Sciatic nerve (tissue), 2 donors: Measurements from ENCODE around the gene ACACB. TPM values are rescaled to one million over a fixed set of nuclear protein-coding genes. Genes with fewer than 3 reads are reported as not detected.

Source experiments
- ATAC-seq: fragments of 200-7000 bp; cut with Tn5 transposase; one replicate; pipeline ENCODE4 v1.9.1; 2020; ENCODE audit warnings: mild to moderate bottlenecking, moderate library complexity
- DNase-seq: peaks from one replicate; pipeline ENCODE4 v3.0.0-alpha.2; 2020; ENCODE audit warnings: low spot score
- intact Hi-C: fragments of 100-400 bp; cut with DNase I; formaldehyde crosslinking; loops from one replicate; pipeline ENCODE4 v1.14.2; 2022
- total RNA-seq: library from RNA; stranded (reverse); fragmentation: NEBNext Ultra II Directional; extraction: Animal tissue kit (Norgen Biotek cat#: 25700); gene quantifications from one replicate; pipeline ENCODE4 v1.2.1, GENCODE V29; 2021
- donor health status: DM: no; HTN: no; CAD: no.
- donor health status: DM: no; HTN: no; CAD: no.

ACACB gene
- total RNA-seq, 1 donor from 2014 or later: 112 TPM

DNA sequence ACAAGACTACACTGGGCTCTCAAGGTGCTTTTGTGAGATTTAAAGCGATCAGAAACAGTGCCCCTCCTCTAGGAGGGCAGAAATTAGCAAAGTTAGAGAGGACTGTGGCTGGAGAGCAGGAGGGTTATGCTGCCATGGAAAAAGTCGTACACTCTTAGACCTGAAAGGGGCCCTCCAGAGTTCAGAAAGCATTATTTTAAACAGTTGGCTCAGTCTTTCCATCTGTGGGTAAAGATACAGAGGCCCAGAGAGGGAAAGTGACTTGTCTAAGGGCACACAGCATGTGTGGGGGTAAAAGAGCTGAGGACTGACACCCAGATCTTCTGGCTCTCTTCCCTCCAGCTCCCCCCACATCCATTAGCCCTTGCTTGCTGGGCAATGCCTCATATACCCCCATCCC, 145.6 kb downstream of the ACACB start:
- intact Hi-C loops: no loop called here
- no peak for ATAC-seq
- DNase-seq: no peak

GRCh38 chr12:109263439-109263838, 147.1 kb downstream of the ACACB start:
- DNase-seq (no peak), ATAC-seq (no peak)
- intact Hi-C loops: no loop called here

DNA sequence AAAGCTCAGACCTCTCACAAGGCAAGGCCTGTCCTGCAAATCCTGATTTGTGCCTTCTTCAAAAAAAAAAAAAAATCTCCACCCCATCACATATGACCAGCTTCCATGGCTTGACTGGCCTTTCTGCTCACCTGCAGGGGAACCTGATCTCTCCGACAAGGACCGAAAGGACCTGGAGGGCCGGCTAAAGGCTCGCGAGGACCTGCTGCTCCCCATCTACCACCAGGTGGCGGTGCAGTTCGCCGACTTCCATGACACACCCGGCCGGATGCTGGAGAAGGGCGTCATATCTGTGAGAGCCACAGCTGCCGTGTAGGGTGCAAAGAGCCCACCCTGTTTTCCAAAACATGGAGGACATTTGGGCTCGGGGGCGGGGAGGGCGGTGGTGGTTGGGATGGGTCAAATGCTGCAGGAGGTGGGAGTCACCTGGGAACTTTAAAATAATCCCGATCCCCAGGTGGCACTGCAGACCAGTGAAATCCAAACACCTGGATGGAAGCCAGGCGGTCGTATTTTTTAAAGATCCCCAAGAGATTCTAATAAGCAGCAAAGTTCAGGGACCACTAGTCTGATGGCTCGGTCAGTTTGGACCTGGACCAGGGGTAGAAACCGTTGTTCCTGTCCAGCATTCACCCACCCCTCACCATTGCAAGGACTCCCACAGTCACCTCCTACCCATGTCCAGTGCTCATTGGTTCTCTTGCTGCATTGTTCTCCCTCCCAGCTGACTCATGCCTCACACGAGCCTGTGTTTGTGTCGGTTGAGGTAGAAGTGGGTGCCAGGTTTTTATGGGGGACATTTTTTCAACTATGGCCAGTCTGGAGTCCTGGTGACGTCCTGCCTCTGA, 147.9 kb downstream of the ACACB start:
- intact Hi-C loops: no loop called here

DNA sequence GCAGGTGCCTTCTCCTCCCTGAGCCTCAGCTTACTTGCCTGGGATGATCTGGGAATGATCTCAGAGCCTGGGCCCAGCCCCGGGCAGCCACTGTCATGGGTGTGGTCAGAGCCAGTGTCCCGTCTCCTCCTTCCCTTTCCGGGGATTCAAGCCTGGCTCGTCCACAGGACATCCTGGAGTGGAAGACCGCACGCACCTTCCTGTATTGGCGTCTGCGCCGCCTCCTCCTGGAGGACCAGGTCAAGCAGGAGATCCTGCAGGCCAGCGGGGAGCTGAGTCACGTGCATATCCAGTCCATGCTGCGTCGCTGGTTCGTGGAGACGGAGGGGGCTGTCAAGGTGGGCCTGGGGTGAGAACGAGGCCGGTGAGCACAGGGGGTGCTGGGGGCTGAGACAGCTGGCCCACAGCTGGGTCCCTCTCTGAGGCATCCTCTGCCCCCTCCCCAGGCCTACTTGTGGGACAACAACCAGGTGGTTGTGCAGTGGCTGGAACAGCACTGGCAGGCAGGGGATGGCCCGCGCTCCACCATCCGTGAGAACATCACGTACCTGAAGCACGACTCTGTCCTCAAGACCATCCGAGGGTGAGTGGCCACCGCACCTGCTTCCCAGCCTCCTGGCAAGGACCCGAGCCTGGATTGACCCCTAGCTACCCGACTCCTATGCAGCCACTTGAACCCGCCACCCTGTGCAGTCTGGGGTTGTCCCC, 148.7 kb downstream of the ACACB start:
- no peak for DNase-seq
- peak; percentile 22 for ATAC-seq
- intact Hi-C loops: loop anchor here (5.0 kb wide), 1 partner anchor 122 kb away; no protein-coding TSS in a partner anchor

More for the DNA sequence above, 147.9 kb downstream of the ACACB start:
- ATAC-seq (peak; percentile 80), DNase-seq (peak; percentile 81)

DNA sequence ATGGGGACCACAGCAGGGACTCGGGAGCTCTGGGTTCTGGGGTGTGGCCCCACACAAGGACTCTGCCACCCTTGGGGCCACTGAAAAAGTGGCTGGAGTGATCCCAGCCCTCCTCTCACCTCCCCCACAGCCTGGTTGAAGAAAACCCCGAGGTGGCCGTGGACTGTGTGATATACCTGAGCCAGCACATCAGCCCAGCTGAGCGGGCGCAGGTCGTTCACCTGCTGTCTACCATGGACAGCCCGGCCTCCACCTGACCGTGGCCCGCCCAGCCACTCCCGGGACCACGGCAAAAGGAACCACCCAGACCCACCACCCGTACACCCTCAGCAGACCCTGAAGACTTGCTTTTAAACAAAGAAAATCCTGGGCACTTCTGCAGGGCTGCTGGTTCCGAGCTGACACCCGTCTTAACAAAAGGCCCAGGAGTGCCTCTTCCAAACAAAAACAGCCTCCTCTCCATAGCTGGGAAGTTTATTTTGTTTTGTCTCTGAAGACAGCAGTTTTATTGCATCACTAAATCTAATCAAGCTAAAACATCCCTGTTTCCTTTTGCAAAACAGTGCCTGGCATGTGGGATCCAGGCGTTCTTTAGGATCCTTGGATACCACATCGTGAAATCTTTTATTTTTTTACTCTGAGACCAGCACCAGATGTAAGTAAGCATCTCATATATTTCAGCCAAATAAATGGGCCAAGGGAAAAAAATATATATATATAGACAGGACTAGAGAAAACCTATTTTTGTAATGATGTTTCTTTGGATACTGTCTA, 149.9 kb downstream of the ACACB start:
- intact Hi-C loops: loop anchor here (5.0 kb wide), 1 partner anchor 121 kb away; no protein-coding TSS in a partner anchor
- ATAC-seq (no peak), DNase-seq (no peak)

- ATAC-seq (no peak), DNase-seq (no peak)
- intact Hi-C loops: loop anchor here (5.0 kb wide), 1 partner anchor 120 kb away; no protein-coding TSS in a partner anchor
These were observed 151.0 kb downstream of the ACACB start for GRCh38 chr12:109267361-109267760.

GRCh38 chr12:109268896-109269295, 152.5 kb downstream of the ACACB start:
- intact Hi-C loops: loop anchor here (5.0 kb wide), 1 partner anchor 118 kb away; no protein-coding TSS in a partner anchor
- ATAC-seq (no peak), DNase-seq (no peak)

- DNase-seq (no peak), ATAC-seq (no peak)
- intact Hi-C loops: loop anchor here (5.0 kb wide), 1 partner anchor 118 kb away; no protein-coding TSS in a partner anchor
These were observed 153.0 kb downstream of the ACACB start for GRCh38 chr12:109269428-109269827.

GRCh38 chr12:109270494-109270893, 154.1 kb downstream of the ACACB start:
- ATAC-seq (no peak), DNase-seq (no peak)
- intact Hi-C loops: no loop called here

GRCh38 chr12:109271418-109271817, 155.0 kb downstream of the ACACB start:
- DNase-seq: no peak
- no peak for ATAC-seq
- intact Hi-C loops: no loop called here

GRCh38 chr12:109273354-109273753, 157.0 kb downstream of the ACACB start:
- no peak for DNase-seq
- ATAC-seq: no peak

GRCh38 chr12:109274381-109274780, 158.0 kb downstream of the ACACB start:
- intact Hi-C loops: no loop called here
- ATAC-seq: no peak
- no peak for DNase-seq

More at GRCh38 chr12:109273354-109273753, 157.0 kb downstream of the ACACB start:
- intact Hi-C loops: no loop called here

- ATAC-seq: no peak
These were observed 158.8 kb downstream of the ACACB start for GRCh38 chr12:109275173-109275572.

GRCh38 chr12:109276160-109276559, 159.8 kb downstream of the ACACB start:
- DNase-seq (no peak), ATAC-seq (no peak)
- intact Hi-C loops: no loop called here

More at GRCh38 chr12:109275173-109275572, 158.8 kb downstream of the ACACB start:
- DNase-seq: no peak
- intact Hi-C loops: no loop called here

DNA sequence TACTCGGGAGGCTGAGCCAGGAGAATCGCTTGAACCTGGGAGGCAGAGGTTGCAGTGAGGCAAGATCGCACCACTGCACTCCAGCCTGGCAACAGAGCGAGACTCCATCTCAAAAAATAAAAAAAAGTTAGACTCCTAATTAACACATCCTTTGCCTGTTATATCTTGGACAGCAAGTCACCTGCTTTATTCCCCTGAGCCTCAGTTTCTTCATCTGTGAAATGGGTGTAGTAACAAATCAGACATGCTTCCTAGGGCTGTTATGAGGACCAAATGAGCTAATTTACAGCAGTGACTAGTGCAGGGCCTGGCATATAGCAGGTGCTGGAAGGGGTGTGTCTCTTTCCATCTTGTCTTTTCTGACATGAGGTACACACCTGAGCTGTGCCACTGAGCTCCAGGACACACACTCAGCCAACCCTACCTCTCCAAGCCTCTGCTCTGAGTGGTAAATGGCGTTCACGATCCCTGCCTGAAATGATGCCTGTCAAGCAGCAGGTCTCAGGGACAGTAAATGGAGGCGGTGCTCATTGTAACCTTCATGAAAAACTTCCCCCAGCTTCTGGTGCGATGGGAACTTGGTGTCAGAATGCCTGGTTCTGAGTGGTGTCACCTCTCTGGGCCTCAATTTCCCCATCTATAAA, 161.0 kb downstream of the ACACB start:
- no peak for DNase-seq
- ATAC-seq: no peak

DNA sequence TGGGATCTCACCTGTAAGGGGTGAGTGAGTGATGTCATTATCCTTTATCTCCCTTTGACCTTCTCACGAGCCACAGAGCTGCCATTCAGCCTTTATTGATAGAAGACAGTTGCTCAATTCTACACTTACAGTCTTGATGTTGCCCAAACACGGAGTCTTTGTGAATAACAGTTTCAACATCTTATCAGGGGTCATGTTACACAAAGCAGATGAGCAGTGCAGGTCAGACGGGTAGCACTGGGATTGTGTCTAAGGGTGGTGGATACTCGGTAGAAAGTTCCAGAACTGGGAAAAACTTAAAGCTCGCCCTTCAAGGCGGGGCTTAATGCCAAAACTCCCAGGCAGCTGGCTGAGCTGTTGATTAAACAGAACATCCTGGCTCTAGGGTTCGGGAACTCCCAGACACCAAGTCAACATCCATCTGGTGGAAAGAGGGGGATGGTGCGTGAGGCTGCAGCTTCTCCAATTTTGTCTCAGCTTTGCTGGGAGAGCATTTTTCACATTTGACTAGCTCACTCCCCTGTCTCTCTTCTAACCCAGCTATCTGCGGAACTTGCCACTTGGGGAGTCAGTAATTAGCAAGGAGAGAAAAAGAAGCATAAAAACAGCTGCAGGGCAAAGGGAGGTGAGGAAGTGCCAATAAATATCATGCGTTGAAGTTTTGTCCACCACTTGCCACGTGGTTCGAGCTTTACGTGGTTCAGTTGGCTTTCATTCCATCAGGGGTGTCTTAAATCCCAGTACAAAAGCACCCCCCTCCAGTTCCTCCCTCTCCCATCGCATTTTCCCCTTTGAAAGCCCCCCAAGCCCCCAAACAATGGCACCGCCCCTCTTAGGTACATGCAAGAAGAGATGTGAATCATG, 161.7 kb downstream of the ACACB start:
- ATAC-seq: peak; percentile 89
- intact Hi-C loops: no loop called here
- DNase-seq: no peak

More for the DNA sequence above, 161.0 kb downstream of the ACACB start:
- intact Hi-C loops: no loop called here

DNA sequence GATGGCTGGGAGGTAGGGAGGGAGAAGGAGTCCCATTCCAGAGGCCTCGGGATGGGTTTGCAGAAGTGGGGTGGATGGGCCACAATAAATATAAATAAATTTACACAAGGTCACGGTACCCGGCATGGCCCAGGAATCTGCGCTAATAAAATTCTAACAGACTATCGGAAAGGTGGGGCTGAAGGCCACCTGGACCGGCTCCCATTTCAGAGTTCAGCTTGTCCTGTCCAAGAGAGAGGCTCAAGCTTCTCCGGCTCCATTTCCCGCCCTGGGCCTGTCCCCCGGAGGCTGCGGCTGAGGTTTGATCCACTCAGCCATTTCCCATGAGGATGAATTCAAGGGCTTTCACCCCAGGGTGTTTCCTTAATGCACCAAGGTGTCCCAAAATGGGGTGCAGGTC, 162.5 kb downstream of the ACACB start:
- intact Hi-C loops: no loop called here
- ATAC-seq (no peak), DNase-seq (no peak)

DNA sequence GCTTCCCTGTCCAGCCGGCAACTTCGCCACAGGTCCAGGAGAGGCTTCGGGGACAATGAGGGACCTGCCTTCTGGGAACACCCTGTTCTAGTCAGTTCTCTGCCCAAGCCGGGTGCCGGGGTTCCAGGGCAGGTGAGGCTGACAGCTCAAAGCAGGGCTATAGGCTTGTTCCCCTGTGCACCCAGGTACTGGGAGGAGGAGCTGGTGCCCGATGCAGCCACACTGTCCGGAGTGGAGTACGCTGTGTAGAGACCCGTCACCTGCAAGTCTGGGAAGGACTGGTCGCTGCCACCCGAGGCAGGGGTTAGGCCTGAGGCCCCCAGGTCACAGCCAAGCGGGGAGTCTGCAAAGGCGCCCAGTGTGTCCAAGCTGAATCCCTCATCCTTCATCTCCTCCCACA, 163.1 kb downstream of the ACACB start:
- ATAC-seq: no peak
- intact Hi-C loops: no loop called here

More for the DNA sequence above, 163.1 kb downstream of the ACACB start:
- DNase-seq: no peak
